ENCODE data around the gene SLC9C1.

Gene SLC9C1

GRCh38 chr3:112097378-112097777 is 196.6 kb downstream of the SLC9C1 start:
- no peak for DNase-seq

DNA sequence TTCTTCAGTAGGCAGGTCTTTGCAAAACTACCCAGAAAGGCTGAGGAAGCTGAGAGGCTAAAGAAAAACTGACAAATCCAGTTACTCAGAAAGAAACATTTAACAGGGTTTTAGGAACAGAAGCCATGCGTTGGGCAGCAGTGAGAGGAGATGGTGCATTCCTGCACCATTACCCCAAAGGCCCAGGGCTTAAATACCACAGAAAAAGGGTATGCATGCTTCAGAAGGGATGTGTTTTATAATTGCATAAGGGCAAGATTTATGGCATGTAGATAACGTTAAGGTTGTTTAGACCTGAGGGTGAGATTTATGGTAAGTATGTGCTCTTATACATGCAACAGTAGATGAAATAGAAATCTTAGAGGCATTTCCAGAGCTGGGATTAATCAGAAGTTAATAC is 197.8 kb downstream of the SLC9C1 start:
- DNase-seq: no peak

DNA sequence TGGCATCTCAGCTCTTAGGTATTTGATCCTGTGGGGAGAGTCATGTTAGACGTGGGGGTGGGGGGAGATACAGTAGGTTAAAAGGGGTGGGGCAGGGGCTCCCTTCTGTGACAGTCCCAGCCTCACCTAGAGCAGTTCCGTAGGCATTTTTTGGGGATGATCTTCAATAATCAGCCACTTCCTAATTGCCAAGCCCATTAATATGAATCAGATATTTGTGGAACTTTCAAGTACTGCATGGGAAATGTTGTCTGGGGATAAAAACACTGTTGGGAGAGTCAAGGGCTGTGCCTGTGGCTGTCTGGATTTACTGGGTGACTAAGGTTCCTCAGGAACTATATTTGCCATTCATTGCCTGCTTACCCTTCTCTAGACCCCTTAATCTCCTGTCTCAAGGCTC is 198.3 kb downstream of the SLC9C1 start:
- no peak for DNase-seq

DNA sequence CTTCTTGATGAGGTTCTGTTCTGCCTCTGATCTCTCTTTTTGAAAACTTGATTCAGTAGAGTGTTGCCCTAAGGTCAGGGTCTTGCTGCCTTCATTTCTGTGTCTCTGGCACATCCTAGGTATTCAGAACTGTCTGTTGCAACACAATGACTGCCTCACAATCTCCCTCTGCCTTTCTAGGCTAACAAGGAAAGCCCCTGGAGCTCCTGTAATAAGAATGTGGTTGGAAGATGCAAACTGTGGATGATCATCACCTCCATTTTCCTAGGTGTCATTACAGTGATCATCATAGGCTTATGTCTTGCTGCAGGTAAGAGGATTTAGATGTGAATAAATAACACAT is 200.9 kb downstream of the SLC9C1 start:
- no peak for DNase-seq

- DNase-seq: no peak
Measured at GRCh38 chr3:112092496-112093179, 201.4 kb downstream of the SLC9C1 start.

- no peak for DNase-seq
Measured at GRCh38 chr3:112090887-112091586, 203.0 kb downstream of the SLC9C1 start.

All from CD4-positive, alpha-beta T cell treated with Interleukin-21 for 1 hour (primary cell).